ENCODE data around the gene CUL3. TPM values are rescaled to one million over a fixed set of nuclear protein-coding genes. Genes with fewer than 3 reads are reported as not detected.

CUL3 gene
- total RNA-seq, 1 donor from 2014 or later: 73.7 TPM

DNA sequence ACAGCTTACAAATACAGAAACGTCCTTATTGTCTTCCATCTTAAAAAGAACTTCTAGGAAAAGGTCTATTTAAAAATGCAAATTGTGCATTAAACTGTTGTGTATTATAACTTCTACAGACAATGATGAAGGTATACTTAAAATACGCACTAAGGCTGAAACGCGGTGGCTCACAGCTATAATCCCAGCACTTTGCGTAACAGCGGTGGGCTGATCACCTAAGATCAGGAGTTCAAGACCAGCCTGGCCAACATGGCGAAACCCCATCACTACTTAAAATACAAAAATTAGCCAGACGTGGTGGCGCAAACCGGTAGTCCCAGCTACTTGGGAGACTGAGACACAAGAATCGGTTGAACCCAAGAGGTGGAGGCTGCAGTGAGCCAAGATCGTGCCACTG, 4.9 kb downstream of the CUL3 start:
- no peak for DNase-seq (ENCODE audit: low spot score)

- DNase-seq (ENCODE audit: low spot score): no peak
These were observed 5.8 kb downstream of the CUL3 start for GRCh38 chr2:224579411-224579810.

DNA sequence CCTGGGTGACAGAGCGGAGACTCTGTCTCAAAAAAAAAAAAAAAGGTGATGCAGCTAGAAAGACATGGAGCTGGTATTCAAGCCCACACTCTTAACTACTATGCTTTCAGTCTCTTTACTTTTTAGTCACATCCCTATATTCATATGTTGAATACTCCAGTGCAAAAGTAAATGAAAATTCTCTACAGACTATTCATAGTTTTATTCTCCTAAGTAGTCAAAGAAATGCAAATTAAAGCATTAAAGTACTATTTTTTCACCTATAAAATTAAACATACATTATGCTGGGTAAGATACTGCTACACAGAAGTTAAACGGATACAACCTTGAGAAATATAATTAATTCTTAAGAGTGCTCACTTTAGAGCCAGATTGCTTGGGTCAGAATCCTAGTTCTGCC, 7.6 kb downstream of the CUL3 start:
- no peak for DNase-seq (ENCODE audit: low spot score)

- no peak for DNase-seq (ENCODE audit: low spot score)
These were observed 9.0 kb downstream of the CUL3 start for GRCh38 chr2:224576088-224576715.

DNA sequence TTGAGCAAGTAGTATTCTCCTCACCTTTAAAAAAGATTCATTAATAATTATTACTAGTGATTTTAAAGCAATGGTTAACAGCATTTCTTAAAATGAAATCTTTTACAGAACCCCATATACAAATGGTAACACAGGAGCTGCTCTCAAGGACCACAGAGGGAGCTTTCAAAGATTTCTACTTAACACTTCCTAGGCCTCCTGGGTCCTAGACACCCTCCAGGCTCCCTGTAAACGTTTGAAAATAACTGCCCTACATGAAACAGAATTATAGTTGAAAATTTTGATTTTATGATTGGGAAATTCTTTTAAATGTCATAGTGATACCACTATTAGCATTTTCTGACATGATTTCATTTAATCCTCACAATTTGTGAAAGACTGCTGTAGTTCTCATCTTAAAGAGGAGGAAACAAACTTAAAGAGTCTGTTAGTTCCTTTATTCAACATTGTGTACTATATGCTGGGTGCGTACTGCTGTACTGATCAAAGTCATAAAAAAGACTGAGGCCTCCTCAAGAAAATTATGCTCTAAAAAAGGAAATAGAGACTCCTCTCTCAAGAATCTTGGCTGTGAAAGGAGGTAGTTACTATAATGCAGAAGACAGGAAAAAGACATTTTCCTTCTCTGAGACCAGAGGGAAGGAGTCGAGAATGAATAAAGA, 10.6 kb downstream of the CUL3 start:
- no peak for DNase-seq (ENCODE audit: low spot score)

DNA sequence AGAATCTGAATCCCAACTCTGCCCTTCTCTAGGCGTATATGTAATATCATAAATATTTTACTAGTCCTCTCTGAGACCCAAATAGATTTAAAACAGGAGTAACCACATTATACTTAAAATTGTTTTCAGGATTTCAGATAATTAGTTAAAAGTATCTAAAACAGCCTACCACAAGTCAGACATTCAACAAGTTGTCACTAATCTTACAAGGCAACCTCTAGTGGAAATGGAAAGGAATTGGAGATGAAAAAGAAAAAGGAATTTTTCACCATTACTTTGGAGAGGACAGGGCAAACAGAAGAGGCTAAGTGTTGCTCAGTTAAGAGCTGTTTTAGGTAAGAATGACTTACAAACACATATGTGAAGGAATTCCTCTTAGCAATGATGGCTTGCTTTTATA, 11.4 kb downstream of the CUL3 start:
- DNase-seq (ENCODE audit: low spot score): no peak

GRCh38 chr2:224572338-224572737, 12.8 kb downstream of the CUL3 start:
- DNase-seq (ENCODE audit: low spot score): no peak

DNA sequence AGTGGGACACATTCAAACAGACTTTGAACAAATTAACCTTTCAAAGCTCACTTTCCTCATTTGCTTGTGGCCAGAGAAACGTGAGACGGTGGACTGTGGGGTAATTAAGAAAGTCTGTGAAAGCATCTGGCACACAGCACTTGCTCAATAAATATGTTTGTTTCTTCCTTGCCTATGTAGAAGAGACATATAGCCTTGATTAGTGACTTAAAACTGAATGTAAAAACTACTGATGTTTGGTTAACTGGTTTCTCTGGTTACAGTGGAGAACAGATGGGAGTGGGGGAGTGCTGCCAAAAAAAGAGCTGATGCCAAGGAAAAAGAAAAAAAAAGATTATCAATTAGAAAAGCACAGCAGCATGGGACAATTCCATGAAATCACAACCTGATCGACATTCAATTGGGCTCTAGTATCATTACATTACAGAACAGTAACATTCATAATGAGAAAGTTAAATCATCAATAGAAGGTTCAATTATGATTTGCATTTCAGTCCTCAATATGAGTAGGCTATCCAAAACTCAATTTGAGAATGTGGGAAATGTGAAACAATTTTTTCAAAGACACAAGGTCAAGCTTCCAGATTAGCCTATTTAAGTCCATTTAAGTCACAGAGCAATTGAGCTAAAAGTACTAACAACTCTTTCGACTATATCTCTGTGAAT, 14.7 kb downstream of the CUL3 start:
- DNase-seq (ENCODE audit: low spot score): no peak

- no peak for DNase-seq (ENCODE audit: low spot score)
These were observed 15.5 kb downstream of the CUL3 start for GRCh38 chr2:224569654-224570053.

- no peak for DNase-seq (ENCODE audit: low spot score)
These were observed 19.6 kb downstream of the CUL3 start for GRCh38 chr2:224565452-224566035.

DNA sequence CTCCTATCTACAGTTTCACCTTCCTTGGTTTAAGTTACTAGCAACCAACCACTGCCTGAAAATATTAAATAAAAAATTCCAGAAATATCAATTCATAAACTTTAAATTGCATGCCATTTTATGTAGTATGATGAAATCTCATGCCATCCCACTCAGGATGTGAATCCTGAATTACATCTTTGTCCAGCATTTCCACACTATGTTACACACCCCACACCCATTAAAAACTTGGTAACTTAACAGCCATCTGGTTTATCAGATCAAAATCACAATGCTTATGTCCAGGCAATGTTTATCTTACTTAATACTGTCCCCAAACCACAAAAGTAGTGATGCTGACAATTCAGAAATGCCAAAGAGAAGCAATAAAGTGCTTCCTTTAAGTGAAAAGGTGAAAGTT, 21.6 kb downstream of the CUL3 start:
- no peak for DNase-seq (ENCODE audit: low spot score)

DNA sequence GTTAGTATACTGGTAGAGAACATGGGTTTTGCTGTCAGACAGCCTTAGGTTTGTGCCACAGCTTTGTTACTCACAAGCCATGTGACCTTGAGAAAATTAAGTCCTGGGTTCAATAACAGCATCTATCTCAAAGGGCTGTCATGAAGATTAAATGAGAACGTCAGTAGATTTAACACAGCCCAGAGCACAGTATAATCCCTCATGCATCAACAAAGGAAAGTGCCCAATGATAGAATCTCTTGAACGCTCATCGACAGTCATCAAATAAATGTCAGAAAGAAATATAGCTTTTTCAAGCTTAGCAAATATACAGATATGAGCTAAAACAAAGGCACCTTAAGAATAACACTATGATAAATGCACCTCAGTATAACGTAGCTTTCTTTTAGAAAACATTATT, 22.3 kb downstream of the CUL3 start:
- no peak for DNase-seq (ENCODE audit: low spot score)

- no peak for DNase-seq (ENCODE audit: low spot score)
These were observed 23.7 kb downstream of the CUL3 start for GRCh38 chr2:224561234-224562005.

DNA sequence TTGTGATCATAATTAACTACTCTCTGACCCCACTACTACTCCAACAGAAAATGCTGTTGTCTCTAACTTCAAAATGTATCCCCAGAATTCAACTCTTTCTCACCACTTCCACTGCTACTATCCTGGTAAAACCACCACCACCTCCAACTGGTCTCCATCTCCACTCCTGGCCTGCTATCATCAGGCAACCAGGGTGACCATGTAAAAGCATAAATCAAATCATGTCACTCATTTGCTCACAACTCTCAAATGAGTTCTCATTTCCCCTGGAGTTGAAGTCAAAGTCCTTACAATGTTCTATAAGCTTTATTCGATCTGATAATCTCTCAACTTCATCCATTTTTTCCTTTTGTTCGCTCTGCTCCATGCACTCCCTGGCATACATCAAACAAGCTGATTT, 24.6 kb downstream of the CUL3 start:
- DNase-seq (ENCODE audit: low spot score): no peak

DNA sequence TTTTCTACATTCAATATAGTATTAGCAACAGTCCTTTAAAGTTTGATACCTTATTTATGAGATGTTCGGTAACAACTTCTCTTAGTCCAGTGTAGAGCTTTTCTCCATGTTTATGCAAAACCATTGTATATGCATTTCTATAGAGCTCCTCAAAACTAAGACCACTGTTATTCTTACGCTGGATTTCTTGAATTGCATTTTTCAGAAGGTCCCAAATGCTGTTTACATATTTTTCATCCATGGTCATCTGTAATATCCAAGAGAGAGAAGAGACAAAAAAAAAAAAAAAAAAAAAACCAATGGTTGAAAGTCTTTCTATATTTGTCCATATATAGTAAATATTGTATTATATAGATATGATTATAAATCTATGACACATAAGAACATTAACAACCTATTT, 27.6 kb downstream of the CUL3 start:
- DNase-seq (ENCODE audit: low spot score): no peak

DNA sequence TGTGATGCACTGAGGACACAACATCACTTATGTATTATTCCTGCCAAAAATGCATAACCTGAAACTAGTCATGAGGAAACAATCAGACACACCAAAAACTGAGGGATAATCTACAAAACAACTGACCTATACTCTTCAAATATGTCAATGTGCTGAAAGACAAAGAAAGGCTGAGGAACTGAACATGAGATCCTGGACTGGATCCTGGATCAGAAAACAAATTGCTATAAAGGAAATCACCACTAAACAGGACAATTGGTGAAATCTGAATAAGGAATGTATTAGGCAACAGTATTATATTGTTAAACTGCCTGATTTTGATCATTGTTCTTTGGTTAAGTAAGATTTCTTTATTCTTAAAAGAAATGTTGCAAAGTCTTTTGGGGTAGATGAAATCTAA, 28.8 kb downstream of the CUL3 start:
- DNase-seq (ENCODE audit: low spot score): no peak

- no peak for DNase-seq (ENCODE audit: low spot score)
These were observed 29.3 kb downstream of the CUL3 start for GRCh38 chr2:224555823-224556366.

DNA sequence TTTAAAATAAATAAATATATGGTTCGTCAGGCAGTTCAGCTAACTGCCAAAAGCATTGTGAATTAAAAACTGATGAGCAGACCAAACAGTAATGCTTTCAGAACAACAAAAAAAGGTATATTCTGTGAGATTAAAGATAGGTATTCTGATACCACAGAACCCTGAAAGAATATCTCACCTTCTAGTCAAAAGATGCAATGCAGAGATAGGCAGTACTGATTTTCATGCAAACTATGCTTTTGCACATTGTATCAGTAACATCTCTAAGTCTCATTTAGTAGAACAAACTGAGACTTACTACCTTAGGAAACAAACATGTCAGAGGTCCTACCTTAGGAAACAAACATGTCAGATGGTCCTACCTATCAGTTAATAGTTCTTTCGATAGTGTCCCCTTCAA, 32.4 kb downstream of the CUL3 start:
- DNase-seq (ENCODE audit: low spot score): no peak

- DNase-seq (ENCODE audit: low spot score): no peak
These were observed 33.5 kb downstream of the CUL3 start for GRCh38 chr2:224551693-224552092.

DNA sequence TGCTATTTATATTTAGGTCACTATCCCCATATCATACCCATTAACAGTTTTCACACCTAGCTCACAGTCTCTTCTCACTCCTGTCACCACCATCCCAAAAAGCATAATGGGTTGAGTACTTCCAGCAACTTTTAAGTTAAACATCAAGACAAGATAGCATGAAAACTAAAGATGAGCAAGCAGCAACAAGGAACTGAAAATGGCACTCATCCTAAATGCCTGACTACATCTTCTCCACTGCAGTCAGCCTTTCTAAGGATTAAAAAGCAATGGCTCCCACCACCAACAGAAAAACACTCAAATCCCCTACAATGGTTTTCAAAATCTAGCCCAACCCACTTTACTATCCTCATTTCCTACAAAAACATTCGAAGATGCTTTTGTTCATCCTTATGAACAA, 38.2 kb downstream of the CUL3 start:
- no peak for DNase-seq (ENCODE audit: low spot score)

- no peak for DNase-seq (ENCODE audit: low spot score)
These were observed 39.1 kb downstream of the CUL3 start for GRCh38 chr2:224545884-224546644.

Measured in mucosa of gallbladder (tissue), 1 donor.